GM12864 (cell line): ENCODE results near the gene XRCC4.

ENCODE experiments used
- DNase-seq: peaks from one replicate; pipeline ENCODE4 v3.0.0-alpha.2; 2011; ENCODE audit warnings: low read depth
- H3K4me3 ChIP-seq: 2 replicates; pipeline ENCODE4 v1.5.1; 2011; ENCODE audit warnings: mild to moderate bottlenecking, low read depth, low read length, control low read depth
- CTCF ChIP-seq: IDR thresholded peaks from 2 replicates; pipeline ENCODE4 v1.5.1; 2011; ENCODE audit warnings: low read depth, mild to moderate bottlenecking, moderate library complexity, low read length, control low read depth, inconsistent platforms; ENCODE audit errors: missing control alignments

Gene XRCC4

GRCh38 chr5:83115816-83116215 lies 38.5 kb downstream of the XRCC4 start:
- H3K4me3 ChIP-seq: no peak overlapping the region
- no peak for TF ChIP-seq CTCF
- DNase-seq: no peak

- no peak for TF ChIP-seq CTCF
Measured at GRCh38 chr5:83118471-83118870, 41.1 kb downstream of the XRCC4 start.

GRCh38 chr5:83118976-83119375 lies 41.6 kb downstream of the XRCC4 start:
- H3K4me3 ChIP-seq: no peak overlapping the region
- no peak for DNase-seq
- TF ChIP-seq CTCF: no peak

More at GRCh38 chr5:83118471-83118870, 41.1 kb downstream of the XRCC4 start:
- no peak overlapping the region for H3K4me3 ChIP-seq
- no peak for DNase-seq

- H3K4me3 ChIP-seq: no peak overlapping the region
- TF ChIP-seq CTCF: no peak
- DNase-seq: no peak
Measured at GRCh38 chr5:83124593-83124992, 47.2 kb downstream of the XRCC4 start.

GRCh38 chr5:83125560-83125959 lies 48.2 kb downstream of the XRCC4 start:
- H3K4me3 ChIP-seq: no peak overlapping the region
- no peak for DNase-seq
- TF ChIP-seq CTCF: no peak

GRCh38 chr5:83126501-83126900 lies 49.2 kb downstream of the XRCC4 start:
- no peak for TF ChIP-seq CTCF
- H3K4me3 ChIP-seq: no peak overlapping the region
- DNase-seq: no peak

GRCh38 chr5:83133797-83134196 lies 56.5 kb downstream of the XRCC4 start:
- no peak for TF ChIP-seq CTCF
- no peak overlapping the region for H3K4me3 ChIP-seq
- no peak for DNase-seq
